Measurements from ENCODE around the gene CASS4.
A peak's percentile ranks its signal among the peaks of the same experiment; 100 is the strongest.

Gene CASS4

GRCh38 chr20:56440346-56441007 is 28.4 kb downstream of the CASS4 start:
- peak; percentile 81 for DNase-seq (ENCODE audit: low read depth)
- H3K4me3 ChIP-seq (ENCODE audit: low read depth, low read length), result no peak overlapping the region
- no peak for TF ChIP-seq CTCF (IDR thresholded peaks at IDR 0.05; ENCODE audit: insufficient read depth, low read depth, low read length, missing control alignments)

GRCh38 chr20:56442389-56443365 is 30.6 kb downstream of the CASS4 start:
- peak; percentile 21 for DNase-seq (ENCODE audit: low read depth)
- no peak overlapping the region for H3K4me3 ChIP-seq (ENCODE audit: low read depth, low read length)
- no peak for TF ChIP-seq CTCF (IDR thresholded peaks at IDR 0.05; ENCODE audit: insufficient read depth, low read depth, low read length, missing control alignments)

DNA sequence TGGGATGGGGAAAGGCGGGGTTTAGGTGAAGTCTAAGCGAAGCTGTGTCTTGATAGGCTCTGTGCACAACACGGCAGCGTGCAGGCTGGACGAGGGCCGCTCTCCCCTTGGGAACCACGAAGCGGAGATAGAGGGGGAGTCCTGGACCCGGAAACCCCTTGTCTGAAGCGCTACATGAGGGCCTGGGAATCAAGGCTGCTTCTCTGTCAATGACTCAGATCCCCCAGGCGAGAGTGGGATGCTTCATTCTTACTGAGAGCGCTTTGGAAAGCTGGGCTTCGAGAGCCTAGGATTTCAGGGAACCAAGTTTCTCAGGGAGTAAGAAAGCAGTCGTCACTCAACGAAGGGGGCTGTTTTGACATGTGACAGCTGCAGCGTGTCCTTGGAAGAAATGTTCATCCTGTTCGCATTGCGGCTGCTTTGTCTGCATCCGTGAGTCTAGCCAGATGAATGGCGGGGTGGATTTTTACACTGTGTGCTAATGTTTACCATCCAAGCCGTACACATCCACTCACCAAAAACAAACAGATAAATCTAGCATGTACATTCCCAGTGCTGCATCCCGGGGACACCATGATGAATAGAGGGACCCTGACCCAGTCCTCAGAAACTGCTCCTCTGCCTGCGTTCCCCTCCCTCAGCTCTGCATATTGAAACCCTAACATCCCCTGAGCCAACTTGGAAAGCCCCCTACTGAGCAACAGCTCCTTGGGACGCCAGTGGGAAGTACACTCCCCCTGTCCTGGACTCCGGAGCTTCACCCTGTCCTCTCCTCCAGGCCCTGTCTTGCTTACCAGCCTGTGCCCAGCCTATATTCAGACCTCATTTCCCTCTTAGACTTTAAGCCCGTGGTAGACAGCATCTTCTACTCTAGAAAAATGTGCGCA is 31.8 kb downstream of the CASS4 start:
- TF ChIP-seq CTCF (IDR thresholded peaks at IDR 0.05; ENCODE audit: insufficient read depth, low read depth, low read length, missing control alignments), result no peak
- no peak overlapping the region for H3K4me3 ChIP-seq (ENCODE audit: low read depth, low read length)
- no peak for DNase-seq (ENCODE audit: low read depth)

DNA sequence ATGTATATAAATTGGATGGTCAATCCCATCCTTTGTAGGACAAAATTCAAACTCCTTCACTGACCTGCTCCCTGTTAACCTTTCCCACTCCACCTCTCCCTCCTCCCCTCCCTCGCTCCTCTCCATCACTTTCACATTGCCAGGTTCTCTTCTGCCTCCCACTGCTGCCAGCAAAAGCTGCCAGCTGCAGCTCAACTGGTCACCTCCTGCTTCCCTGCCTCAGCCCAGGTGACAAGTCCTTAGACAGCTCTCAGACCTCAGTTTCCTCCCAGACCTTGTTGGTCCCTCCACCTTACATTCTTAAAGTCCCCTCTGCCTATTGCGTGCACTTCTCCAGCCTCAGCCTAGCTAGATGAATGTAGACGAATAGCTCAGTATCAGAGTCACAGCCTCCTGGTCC is 33.1 kb downstream of the CASS4 start:
- DNase-seq (ENCODE audit: low read depth), result no peak

GRCh38 chr20:56445540-56445939 is 33.5 kb downstream of the CASS4 start:
- DNase-seq (ENCODE audit: low read depth), result no peak
- no peak overlapping the region for H3K4me3 ChIP-seq (ENCODE audit: low read depth, low read length)
- no peak for TF ChIP-seq CTCF (IDR thresholded peaks at IDR 0.05; ENCODE audit: insufficient read depth, low read depth, low read length, missing control alignments)

More for the DNA sequence above, 33.1 kb downstream of the CASS4 start:
- TF ChIP-seq CTCF (IDR thresholded peaks at IDR 0.05; ENCODE audit: insufficient read depth, low read depth, low read length, missing control alignments), result no peak
- no peak overlapping the region for H3K4me3 ChIP-seq (ENCODE audit: low read depth, low read length)

DNA sequence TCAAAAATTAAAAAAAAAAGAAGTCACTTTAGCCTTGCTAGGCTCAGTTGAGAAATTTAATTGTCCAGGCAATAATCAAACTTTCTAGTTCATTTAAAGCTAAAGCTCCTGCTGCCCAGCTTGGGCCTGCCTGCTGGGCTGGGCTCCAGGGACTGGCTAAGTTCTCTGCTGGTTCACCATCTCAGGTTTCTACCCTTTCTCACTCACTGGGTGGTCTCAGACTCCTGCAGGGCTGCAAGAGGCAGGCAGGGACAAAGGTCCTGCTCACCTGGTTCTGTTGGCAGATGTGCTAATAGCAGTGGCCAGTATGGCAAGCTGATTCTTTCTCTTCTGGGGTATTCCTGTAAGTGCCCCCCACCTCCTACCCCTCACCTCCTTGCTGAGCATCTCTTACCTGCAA is 35.2 kb downstream of the CASS4 start:
- H3K4me3 ChIP-seq (ENCODE audit: low read depth, low read length), result no peak overlapping the region
- no peak for TF ChIP-seq CTCF (IDR thresholded peaks at IDR 0.05; ENCODE audit: insufficient read depth, low read depth, low read length, missing control alignments)
- DNase-seq (ENCODE audit: low read depth), result no peak

Data from GM12865 (cell line).